Osteocyte (in vitro differentiated cells): ENCODE measurements around the gene GLB1L2. TPM values are rescaled to one million over a fixed set of nuclear protein-coding genes. Genes with fewer than 3 reads are reported as not detected.

Source experiments
- DNase-seq: peaks from one replicate; pipeline ENCODE4 v3.0.0; 2021; ENCODE audit warnings: mixed read lengths; ENCODE audit not compliant: unreplicated experiment; ENCODE audit errors: extremely low spot score
- H3K27ac Mint-ChIP-seq: one replicate; pipeline ENCODE4 v1.8.0; 2021; ENCODE audit warnings: mild to moderate bottlenecking, mixed read lengths; ENCODE audit not compliant: unreplicated experiment
- H3K27me3 Mint-ChIP-seq: one replicate; pipeline ENCODE4 v1.8.0; 2021; ENCODE audit warnings: mixed read lengths; ENCODE audit not compliant: unreplicated experiment
- H3K36me3 Mint-ChIP-seq: one replicate; pipeline ENCODE4 v1.8.0; 2021; ENCODE audit warnings: mixed read lengths; ENCODE audit not compliant: unreplicated experiment
- H3K4me1 Mint-ChIP-seq: one replicate; pipeline ENCODE4 v1.8.0; 2021; ENCODE audit warnings: mixed read lengths; ENCODE audit not compliant: unreplicated experiment
- H3K4me3 Mint-ChIP-seq: one replicate; pipeline ENCODE4 v1.8.0; 2021; ENCODE audit warnings: mild to moderate bottlenecking, moderate library complexity, mixed read lengths; ENCODE audit not compliant: unreplicated experiment
- H3K9me3 Mint-ChIP-seq: one replicate; pipeline ENCODE4 v1.8.0; 2021; ENCODE audit warnings: mixed read lengths; ENCODE audit not compliant: unreplicated experiment
- total RNA-seq: library from RNA; stranded (reverse); gene quantifications from 2 replicates; pipeline ENCODE4 v1.2.1, GENCODE V29; 2021
- TF ChIP-seq, protein P1 (sequence below): fragments of 200-600 bp; sonication (generic); IDR thresholded peaks from 2 replicates; pipeline ENCODE4 v1.5.0; 2021; ENCODE audit warnings: antibody characterized with exemption, mild to moderate bottlenecking, moderate library complexity

The GLB1L2 gene
- total RNA-seq, 1 donor from 2014 or later = not detected

DNA sequence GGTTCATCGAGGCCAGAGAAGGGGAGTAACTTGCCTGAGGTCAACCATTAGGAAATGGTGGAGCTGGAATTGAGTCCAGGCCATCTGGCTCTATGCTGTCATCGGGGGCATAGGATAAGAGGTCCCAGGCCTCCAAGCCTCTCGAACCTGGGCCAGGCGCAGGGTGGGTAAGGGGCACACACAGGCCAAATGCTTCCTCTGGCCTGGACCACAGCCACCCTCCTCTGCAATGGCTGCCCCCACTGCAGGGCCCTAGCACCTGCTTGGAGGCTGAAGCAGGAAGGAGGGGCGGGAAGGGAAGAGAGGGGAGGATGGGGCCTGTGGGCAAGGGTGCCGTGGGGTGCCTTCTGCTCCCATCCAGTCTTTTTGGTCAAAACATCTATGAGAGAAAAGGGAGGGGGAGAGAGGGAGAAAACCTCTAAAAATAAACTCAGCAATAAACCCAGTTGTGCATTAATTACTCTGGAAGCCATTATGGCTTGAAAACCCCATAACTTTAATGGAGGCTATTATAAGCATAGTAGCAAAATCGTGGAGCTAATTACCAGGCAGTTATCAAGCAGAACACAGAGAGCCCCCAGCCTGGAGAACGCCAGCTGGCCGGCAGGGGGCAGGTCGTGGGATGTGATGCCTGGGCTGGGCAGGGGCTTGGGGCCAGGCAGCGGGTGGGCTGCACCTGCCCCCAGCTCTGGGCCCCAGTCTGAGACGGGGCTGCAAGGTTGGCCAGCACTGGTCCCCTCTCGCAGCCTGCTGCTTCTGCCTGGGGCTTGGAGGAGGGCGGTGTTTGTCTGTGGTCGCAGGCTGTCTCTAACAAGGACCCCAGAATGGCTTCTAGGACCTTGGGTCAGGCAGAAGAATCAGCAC lies 59.1 kb downstream of the GLB1L2 start:
- Mint-ChIP-seq H3K27ac (no peak overlapping the region), H3K4me3 (no peak overlapping the region), H3K36me3 (no peaks in the 10 kb centered on the region), H3K9me3 (no peaks in the 10 kb centered on the region), H3K27me3 (no peaks in the 10 kb centered on the region), H3K4me1 (no peaks in the 10 kb centered on the region)
- TF ChIP-seq, protein P1, sequence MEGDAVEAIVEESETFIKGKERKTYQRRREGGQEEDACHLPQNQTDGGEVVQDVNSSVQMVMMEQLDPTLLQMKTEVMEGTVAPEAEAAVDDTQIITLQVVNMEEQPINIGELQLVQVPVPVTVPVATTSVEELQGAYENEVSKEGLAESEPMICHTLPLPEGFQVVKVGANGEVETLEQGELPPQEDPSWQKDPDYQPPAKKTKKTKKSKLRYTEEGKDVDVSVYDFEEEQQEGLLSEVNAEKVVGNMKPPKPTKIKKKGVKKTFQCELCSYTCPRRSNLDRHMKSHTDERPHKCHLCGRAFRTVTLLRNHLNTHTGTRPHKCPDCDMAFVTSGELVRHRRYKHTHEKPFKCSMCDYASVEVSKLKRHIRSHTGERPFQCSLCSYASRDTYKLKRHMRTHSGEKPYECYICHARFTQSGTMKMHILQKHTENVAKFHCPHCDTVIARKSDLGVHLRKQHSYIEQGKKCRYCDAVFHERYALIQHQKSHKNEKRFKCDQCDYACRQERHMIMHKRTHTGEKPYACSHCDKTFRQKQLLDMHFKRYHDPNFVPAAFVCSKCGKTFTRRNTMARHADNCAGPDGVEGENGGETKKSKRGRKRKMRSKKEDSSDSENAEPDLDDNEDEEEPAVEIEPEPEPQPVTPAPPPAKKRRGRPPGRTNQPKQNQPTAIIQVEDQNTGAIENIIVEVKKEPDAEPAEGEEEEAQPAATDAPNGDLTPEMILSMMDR = no peak
- DNase-seq = no peak

DNA sequence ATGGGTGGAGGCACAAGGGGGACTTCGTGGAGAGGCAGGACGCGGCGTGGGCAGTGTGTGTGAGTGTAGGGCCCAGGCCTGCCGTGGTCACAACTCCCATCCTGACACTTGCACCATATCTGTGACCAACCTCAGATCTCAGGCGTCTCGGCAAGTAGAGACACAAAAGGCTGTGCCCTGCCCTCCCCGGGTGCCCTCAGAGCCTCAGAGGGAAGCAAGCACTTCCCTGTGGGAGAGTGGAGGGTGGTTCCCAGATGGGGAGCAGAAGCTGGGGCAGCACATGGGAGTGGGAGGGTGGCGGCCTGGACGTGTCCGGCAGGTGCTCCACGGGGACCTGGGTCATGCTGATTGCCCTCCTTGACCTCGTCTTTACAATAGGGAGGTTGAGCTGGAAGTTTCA lies 59.9 kb downstream of the GLB1L2 start:
- H3K9me3 Mint-ChIP-seq = no peaks in the 10 kb centered on the region
- H3K36me3 Mint-ChIP-seq = no peaks in the 10 kb centered on the region
- TF ChIP-seq, protein P1 = no peak
- H3K27ac Mint-ChIP-seq = no peak overlapping the region
- H3K4me3 Mint-ChIP-seq = no peak overlapping the region
- no peaks in the 10 kb centered on the region for H3K4me1 Mint-ChIP-seq
- no peaks in the 10 kb centered on the region for H3K27me3 Mint-ChIP-seq
- no peak for DNase-seq

DNA sequence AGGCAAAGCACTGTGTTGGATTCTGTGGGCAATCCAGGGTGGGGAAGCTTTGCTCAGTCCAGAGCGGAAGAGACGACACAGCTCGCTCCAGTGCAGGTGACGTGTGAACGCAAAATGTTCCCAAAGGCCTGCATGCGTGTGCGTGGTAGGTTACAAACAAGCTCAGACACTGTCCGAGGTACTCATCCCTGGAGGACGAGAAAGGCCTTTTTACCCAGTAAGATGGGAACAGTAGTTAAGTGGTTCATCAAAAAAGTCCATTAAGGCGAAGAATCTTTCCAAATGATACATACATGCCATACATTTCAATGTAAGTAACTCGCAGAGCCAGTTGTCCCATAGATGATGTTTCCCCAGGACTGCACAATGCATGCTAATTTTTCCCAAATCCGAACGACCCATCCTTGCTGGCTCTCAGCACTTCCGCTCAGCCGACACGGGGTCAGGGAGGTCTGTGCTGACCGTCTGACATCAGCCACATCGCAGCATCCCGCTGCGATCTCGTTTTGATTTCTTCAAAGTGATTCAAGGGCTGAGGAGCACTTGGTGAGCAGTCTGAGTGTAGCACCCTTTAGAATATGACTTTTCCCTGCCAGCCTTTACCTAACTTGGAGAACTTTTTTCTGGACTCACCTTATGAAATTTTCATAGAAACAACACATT lies 61.3 kb downstream of the GLB1L2 start:
- Mint-ChIP-seq H3K4me1 (no peaks in the 10 kb centered on the region), H3K9me3 (no peaks in the 10 kb centered on the region), H3K36me3 (no peaks in the 10 kb centered on the region), H3K27me3 (no peaks in the 10 kb centered on the region), H3K4me3 (no peak overlapping the region), H3K27ac (no peak overlapping the region)
- TF ChIP-seq, protein P1 = no peak
- no peak for DNase-seq

DNA sequence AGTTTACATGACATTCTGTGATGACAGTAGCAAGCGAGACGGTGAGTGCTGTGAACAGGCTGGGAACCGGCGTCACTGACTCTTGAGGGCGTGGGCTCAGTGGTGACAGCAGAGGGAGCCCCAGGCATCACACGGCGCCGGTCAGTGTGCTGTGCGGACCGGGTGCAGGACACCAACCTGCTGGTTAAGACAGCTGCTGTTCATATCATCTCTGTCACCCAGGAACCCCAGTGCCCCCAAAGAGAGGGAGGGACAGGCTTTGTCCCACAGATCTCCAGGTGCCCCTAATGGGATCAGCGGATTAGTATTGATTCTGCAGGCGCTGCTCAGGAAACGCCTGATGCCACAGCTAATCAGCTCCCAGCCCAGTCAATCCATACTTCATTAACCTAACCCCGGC lies 61.9 kb downstream of the GLB1L2 start:
- no peak overlapping the region for H3K4me3 Mint-ChIP-seq
- H3K27me3 Mint-ChIP-seq = no peaks in the 10 kb centered on the region
- no peaks in the 10 kb centered on the region for H3K9me3 Mint-ChIP-seq
- TF ChIP-seq, protein P1 = no peak
- no peaks in the 10 kb centered on the region for H3K4me1 Mint-ChIP-seq
- no peaks in the 10 kb centered on the region for H3K36me3 Mint-ChIP-seq
- no peak overlapping the region for H3K27ac Mint-ChIP-seq
- no peak for DNase-seq

DNA sequence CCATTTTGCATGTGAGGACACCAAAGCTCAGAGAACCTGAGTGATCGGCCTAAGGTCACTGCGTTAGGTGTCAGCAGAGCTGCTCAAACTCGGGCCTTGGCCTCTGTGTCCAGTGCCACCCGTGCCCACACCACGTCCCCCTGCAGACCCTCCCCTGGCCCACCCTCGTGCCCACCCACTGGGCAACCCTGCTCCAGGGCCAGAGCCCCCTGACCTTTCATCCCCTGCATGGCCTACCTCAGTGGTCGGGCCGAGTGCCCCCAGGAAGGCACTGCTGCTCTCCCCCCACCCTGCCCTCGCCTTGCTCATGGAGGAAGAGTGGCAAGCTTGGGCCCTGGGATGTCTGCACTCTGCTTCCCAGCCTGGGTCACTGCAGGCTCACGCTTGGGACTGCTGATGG lies 62.5 kb downstream of the GLB1L2 start:
- Mint-ChIP-seq H3K9me3 (no peaks in the 10 kb centered on the region), H3K27me3 (no peaks in the 10 kb centered on the region), H3K4me3 (no peak overlapping the region), H3K27ac (no peak overlapping the region), H3K36me3 (no peaks in the 10 kb centered on the region), H3K4me1 (no peaks in the 10 kb centered on the region)
- TF ChIP-seq, protein P1 = no peak
- DNase-seq = no peak
